ENCODE results near the gene TMEM132A. TPM values are rescaled to one million over a fixed set of nuclear protein-coding genes. Genes with fewer than 3 reads are reported as not detected.
A peak's percentile ranks its signal among the peaks of the same experiment; 100 is the strongest.

Gene TMEM132A
- total RNA-seq, 1 donor from 2014 or later = 34.0 TPM

DNA sequence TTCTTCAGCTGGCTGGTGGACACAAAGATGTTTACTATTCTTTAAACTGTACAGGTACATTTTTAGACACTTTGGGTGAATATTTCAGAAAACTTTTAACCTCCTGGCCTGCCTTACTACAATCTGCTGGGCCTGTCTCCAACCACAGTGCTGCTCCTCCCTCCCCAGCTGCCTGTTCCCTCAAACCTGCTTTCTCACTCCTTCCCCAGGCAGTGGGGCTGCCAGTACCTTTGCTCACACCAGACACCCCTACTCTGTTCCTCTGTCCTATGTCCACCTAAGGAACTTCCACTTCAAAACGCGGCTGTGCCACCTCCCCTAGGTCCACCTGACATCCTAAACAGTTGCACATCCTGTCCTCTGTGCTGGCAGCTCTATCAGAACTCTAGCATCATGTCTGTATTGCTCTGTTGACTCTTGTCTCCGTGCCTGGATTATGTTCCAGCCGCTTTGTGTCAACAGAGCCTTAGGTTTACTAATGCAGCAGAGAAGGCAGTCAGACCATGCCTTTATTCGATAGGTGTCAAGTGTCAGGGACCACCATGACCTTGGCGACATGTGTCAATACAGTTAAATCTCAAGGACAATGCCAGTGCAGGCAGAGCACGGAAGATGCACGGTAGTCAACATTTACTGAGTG, 43.5 kb upstream of the TMEM132A start:
- Mint-ChIP-seq H3K27ac (peak overlapping the region; percentile 51), H3K27me3 (ENCODE audit: insufficient read depth, low read depth) (peaks cover 2% of the 10 kb centered on the region), H3K4me1 (peaks cover 22% of the 10 kb centered on the region), H3K9me3 (peaks cover 2% of the 10 kb centered on the region), H3K36me3 (peaks cover 13% of the 10 kb centered on the region), H3K4me3 (peak overlapping the region; percentile 3)
- Histone ChIP-seq H3K27me3 (no peaks in the 10 kb centered on the region), H3F3A (ENCODE audit: low read depth) (no peaks in the 10 kb centered on the region), H3K27ac (no peak overlapping the region), H3K4me3 (no peak overlapping the region), H3K4me2 (no peak overlapping the region), H3K9me3 (ENCODE audit: low read depth) (no peaks in the 10 kb centered on the region), H3K9ac (no peak overlapping the region), H4K20me1 (ENCODE audit: low read depth) (no peaks in the 10 kb centered on the region), H3K4me1 (no peaks in the 10 kb centered on the region), H3K36me3 (no peaks in the 10 kb centered on the region), H2AFZ (replicated peaks) (no peak overlapping the region), H3K79me2 (ENCODE audit: low read depth) (no peaks in the 10 kb centered on the region)
- TF ChIP-seq EZH2 (IDR thresholded peaks at IDR 0.05) = no peak
- TF ChIP-seq, protein P1, sequence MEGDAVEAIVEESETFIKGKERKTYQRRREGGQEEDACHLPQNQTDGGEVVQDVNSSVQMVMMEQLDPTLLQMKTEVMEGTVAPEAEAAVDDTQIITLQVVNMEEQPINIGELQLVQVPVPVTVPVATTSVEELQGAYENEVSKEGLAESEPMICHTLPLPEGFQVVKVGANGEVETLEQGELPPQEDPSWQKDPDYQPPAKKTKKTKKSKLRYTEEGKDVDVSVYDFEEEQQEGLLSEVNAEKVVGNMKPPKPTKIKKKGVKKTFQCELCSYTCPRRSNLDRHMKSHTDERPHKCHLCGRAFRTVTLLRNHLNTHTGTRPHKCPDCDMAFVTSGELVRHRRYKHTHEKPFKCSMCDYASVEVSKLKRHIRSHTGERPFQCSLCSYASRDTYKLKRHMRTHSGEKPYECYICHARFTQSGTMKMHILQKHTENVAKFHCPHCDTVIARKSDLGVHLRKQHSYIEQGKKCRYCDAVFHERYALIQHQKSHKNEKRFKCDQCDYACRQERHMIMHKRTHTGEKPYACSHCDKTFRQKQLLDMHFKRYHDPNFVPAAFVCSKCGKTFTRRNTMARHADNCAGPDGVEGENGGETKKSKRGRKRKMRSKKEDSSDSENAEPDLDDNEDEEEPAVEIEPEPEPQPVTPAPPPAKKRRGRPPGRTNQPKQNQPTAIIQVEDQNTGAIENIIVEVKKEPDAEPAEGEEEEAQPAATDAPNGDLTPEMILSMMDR (IDR thresholded peaks at IDR 0.05) = no peak
- TF ChIP-seq EZH2phosphoT487 (IDR thresholded peaks at IDR 0.05) = no peak
- no peak for DNase-seq (ENCODE audit: low spot score)

DNA sequence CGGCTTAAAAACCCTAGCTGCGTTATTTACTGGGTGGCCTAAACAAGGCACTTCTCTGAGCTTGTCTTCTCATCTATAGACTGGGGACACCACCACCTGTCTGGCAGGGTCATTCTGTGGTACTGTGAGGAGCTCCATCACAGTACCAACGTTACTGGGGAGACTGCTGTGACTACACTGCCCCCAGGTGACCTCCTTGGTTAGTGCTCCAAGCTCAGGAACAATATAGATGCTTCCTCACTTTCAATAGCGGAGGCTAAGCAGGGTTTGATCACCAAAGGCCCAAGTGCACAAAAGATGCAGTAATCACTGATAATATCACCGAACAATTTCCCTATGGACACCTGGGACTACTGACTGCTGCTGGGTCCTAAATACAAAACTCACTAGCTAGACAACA, 36.7 kb upstream of the TMEM132A start:
- H3K4me1 ChIP-seq = no peaks in the 10 kb centered on the region
- H3K4me1 Mint-ChIP-seq = no peaks in the 10 kb centered on the region
- H3K36me3 Mint-ChIP-seq = peaks cover 21% of the 10 kb centered on the region
- no peaks in the 10 kb centered on the region for H4K20me1 ChIP-seq (ENCODE audit: low read depth)
- H3K9me3 ChIP-seq (ENCODE audit: low read depth) = no peaks in the 10 kb centered on the region
- DNase-seq (ENCODE audit: low spot score) = peak; percentile 70
- H3K9me3 Mint-ChIP-seq = peaks cover 2% of the 10 kb centered on the region
- no peaks in the 10 kb centered on the region for H3K27me3 ChIP-seq
- no peak overlapping the region for H2AFZ ChIP-seq (replicated peaks)
- H3K4me3 Mint-ChIP-seq = no peak overlapping the region
- H3K79me2 ChIP-seq (ENCODE audit: low read depth) = no peaks in the 10 kb centered on the region
- H3K27ac ChIP-seq = no peak overlapping the region
- TF ChIP-seq, protein P1 (IDR thresholded peaks at IDR 0.05) = peak; percentile 66
- no peak for TF ChIP-seq EZH2 (IDR thresholded peaks at IDR 0.05)
- no peak overlapping the region for H3K9ac ChIP-seq
- H3F3A ChIP-seq (ENCODE audit: low read depth) = no peaks in the 10 kb centered on the region
- H3K36me3 ChIP-seq = no peaks in the 10 kb centered on the region
- H3K4me2 ChIP-seq = no peak overlapping the region
- no peak overlapping the region for H3K27ac Mint-ChIP-seq
- H3K27me3 Mint-ChIP-seq (ENCODE audit: insufficient read depth, low read depth) = peaks cover 2% of the 10 kb centered on the region
- no peak overlapping the region for H3K4me3 ChIP-seq

DNA sequence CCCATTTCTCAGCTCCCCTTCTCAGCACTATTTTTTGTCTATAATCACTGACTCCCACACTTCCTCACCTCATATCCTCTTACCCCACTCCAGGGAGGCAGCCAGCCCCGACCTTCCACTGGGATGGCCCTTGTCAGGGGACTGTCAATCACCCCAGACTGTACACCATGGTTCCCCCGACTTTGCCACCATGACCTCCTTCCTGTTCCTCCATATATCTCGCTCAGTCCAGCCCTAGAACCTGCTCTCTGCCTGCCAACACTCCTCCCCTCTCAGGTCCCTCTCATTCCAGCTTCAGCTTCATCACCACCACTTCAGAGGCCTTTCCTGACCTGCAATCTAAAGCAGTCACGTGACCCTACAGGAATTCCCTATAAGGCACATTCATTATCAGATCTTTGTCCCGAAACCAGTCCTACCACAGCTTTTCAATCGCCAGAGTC, 34.4 kb upstream of the TMEM132A start:
- Mint-ChIP-seq H3K4me3 (no peak overlapping the region), H3K27me3 (ENCODE audit: insufficient read depth, low read depth) (peaks cover 2% of the 10 kb centered on the region), H3K4me1 (no peaks in the 10 kb centered on the region), H3K36me3 (peaks cover 14% of the 10 kb centered on the region), H3K9me3 (peaks cover 2% of the 10 kb centered on the region), H3K27ac (no peak overlapping the region)
- TF ChIP-seq, protein P1 (IDR thresholded peaks at IDR 0.05) = no peak
- TF ChIP-seq EZH2 (IDR thresholded peaks at IDR 0.05) = no peak
- TF ChIP-seq EZH2phosphoT487 (IDR thresholded peaks at IDR 0.05) = no peak
- Histone ChIP-seq H3K27me3 (no peaks in the 10 kb centered on the region), H3K9ac (no peak overlapping the region), H3K9me3 (ENCODE audit: low read depth) (no peaks in the 10 kb centered on the region), H2AFZ (replicated peaks) (no peak overlapping the region), H3K4me3 (no peak overlapping the region), H3K4me1 (no peaks in the 10 kb centered on the region), H3K4me2 (no peak overlapping the region), H4K20me1 (ENCODE audit: low read depth) (no peaks in the 10 kb centered on the region), H3F3A (ENCODE audit: low read depth) (no peaks in the 10 kb centered on the region), H3K36me3 (no peaks in the 10 kb centered on the region), H3K27ac (no peak overlapping the region), H3K79me2 (ENCODE audit: low read depth) (no peaks in the 10 kb centered on the region)
- no peak for DNase-seq (ENCODE audit: low spot score)
